ENCODE results near the gene MFNG.

The MFNG gene

DNA sequence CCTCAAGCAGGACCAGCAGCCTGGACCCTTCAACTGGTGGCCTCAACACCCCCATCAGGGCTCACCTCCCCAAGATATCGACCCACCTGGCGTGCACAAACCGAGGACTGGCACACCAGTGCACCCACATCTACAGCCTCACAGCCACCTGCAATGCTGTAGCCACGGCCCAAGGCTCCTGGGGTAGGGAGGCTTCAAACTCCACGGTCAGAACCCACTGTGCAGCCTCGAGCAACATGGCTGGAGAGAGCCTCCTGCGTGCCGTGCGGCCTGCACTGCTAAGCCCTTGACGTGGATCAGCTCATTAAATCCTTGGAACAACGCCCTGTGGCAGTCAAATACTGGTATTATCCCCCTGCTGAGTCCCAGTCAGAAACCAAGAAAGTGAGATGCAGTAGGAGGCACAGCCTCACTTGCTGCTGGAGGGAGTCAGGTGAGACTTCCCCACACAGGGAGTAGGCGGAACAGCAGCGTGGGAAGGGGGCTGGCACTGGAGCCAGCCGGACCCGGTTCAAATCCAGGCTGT lies 28.4 kb upstream of the MFNG start (continued):
- TF ChIP-seq ZNF394 (tag by site-specific recombination; IDR thresholded peaks at IDR 0.05; ENCODE audit: borderline replicate concordance) (no peak), KLF9 (tag by site-specific recombination; IDR thresholded peaks at IDR 0.05; ENCODE audit: low read depth) (no peak), HOXD13 (CRISPR knock-in tag; IDR thresholded peaks at IDR 0.05; ENCODE audit: borderline replicate concordance) (no peak), WT1 (tag by site-specific recombination; IDR thresholded peaks at IDR 0.05) (no peak), ZNF48 (tag by site-specific recombination; IDR thresholded peaks at IDR 0.05) (no peak), ZNF16 (tag by site-specific recombination; IDR thresholded peaks at IDR 0.05; ENCODE audit: low read depth) (no peak), FEZF1 (tag by site-specific recombination; IDR thresholded peaks at IDR 0.05) (peak; percentile 79), ZNF2 (tag by site-specific recombination; IDR thresholded peaks at IDR 0.05) (no peak), ZNF211 (tag by site-specific recombination; IDR thresholded peaks at IDR 0.05; ENCODE audit: low read depth) (no peak), SP3 (tag by site-specific recombination; IDR thresholded peaks at IDR 0.05) (no peak), ZNF292 (tag by site-specific recombination; IDR thresholded peaks at IDR 0.05; ENCODE audit: borderline replicate concordance, low read depth) (no peak), ZNF239 (tag by site-specific recombination; IDR thresholded peaks at IDR 0.05) (no peak), ZNF561 (tag by site-specific recombination; IDR thresholded peaks at IDR 0.05; ENCODE audit: borderline replicate concordance) (0 out of 2 replicates have a peak, but pooled peaks have one; percentile 28), ZNF791 (tag by site-specific recombination; IDR thresholded peaks at IDR 0.05) (no peak), GLI2 (tag by site-specific recombination; IDR thresholded peaks at IDR 0.05; ENCODE audit: borderline replicate concordance, low read depth) (no peak), YY2 (tag by site-specific recombination; IDR thresholded peaks at IDR 0.05) (no peak), ZNF76 (tag by site-specific recombination; IDR thresholded peaks at IDR 0.05; ENCODE audit: borderline replicate concordance, low read depth) (no peak), ZNF140 (tag by site-specific recombination; IDR thresholded peaks at IDR 0.05) (no peak), ZNF214 (tag by site-specific recombination; IDR thresholded peaks at IDR 0.05; ENCODE audit: borderline replicate concordance) (no peak), ZNF404 (tag by site-specific recombination; IDR thresholded peaks at IDR 0.05) (no peak), ZNF585B (tag by site-specific recombination; IDR thresholded peaks at IDR 0.05) (no peak), ZBTB17 (tag by site-specific recombination; IDR thresholded peaks at IDR 0.05) (peak; percentile 61), PRDM1 (tag by site-specific recombination; IDR thresholded peaks at IDR 0.05) (no peak)
- TF ChIP-seq, protein P1, sequence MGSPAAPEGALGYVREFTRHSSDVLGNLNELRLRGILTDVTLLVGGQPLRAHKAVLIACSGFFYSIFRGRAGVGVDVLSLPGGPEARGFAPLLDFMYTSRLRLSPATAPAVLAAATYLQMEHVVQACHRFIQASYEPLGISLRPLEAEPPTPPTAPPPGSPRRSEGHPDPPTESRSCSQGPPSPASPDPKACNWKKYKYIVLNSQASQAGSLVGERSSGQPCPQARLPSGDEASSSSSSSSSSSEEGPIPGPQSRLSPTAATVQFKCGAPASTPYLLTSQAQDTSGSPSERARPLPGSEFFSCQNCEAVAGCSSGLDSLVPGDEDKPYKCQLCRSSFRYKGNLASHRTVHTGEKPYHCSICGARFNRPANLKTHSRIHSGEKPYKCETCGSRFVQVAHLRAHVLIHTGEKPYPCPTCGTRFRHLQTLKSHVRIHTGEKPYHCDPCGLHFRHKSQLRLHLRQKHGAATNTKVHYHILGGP (tag by site-specific recombination; IDR thresholded peaks at IDR 0.05), result no peak
- TF ChIP-seq, protein P2, sequence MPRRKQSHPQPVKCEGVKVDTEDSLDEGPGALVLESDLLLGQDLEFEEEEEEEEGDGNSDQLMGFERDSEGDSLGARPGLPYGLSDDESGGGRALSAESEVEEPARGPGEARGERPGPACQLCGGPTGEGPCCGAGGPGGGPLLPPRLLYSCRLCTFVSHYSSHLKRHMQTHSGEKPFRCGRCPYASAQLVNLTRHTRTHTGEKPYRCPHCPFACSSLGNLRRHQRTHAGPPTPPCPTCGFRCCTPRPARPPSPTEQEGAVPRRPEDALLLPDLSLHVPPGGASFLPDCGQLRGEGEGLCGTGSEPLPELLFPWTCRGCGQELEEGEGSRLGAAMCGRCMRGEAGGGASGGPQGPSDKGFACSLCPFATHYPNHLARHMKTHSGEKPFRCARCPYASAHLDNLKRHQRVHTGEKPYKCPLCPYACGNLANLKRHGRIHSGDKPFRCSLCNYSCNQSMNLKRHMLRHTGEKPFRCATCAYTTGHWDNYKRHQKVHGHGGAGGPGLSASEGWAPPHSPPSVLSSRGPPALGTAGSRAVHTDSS (tag by site-specific recombination; IDR thresholded peaks at IDR 0.05), result no peak
- TF ChIP-seq, protein P3, sequence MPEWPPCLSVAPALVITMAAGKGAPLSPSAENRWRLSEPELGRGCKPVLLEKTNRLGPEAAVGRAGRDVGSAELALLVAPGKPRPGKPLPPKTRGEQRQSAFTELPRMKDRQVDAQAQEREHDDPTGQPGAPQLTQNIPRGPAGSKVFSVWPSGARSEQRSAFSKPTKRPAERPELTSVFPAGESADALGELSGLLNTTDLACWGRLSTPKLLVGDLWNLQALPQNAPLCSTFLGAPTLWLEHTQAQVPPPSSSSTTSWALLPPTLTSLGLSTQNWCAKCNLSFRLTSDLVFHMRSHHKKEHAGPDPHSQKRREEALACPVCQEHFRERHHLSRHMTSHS (tag by site-specific recombination; IDR thresholded peaks at IDR 0.05), result no peak
- TF ChIP-seq, protein P4, sequence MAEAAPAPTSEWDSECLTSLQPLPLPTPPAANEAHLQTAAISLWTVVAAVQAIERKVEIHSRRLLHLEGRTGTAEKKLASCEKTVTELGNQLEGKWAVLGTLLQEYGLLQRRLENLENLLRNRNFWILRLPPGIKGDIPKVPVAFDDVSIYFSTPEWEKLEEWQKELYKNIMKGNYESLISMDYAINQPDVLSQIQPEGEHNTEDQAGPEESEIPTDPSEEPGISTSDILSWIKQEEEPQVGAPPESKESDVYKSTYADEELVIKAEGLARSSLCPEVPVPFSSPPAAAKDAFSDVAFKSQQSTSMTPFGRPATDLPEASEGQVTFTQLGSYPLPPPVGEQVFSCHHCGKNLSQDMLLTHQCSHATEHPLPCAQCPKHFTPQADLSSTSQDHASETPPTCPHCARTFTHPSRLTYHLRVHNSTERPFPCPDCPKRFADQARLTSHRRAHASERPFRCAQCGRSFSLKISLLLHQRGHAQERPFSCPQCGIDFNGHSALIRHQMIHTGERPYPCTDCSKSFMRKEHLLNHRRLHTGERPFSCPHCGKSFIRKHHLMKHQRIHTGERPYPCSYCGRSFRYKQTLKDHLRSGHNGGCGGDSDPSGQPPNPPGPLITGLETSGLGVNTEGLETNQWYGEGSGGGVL (tag by site-specific recombination; IDR thresholded peaks at IDR 0.05), result no peak
- TF ChIP-seq, protein P5, sequence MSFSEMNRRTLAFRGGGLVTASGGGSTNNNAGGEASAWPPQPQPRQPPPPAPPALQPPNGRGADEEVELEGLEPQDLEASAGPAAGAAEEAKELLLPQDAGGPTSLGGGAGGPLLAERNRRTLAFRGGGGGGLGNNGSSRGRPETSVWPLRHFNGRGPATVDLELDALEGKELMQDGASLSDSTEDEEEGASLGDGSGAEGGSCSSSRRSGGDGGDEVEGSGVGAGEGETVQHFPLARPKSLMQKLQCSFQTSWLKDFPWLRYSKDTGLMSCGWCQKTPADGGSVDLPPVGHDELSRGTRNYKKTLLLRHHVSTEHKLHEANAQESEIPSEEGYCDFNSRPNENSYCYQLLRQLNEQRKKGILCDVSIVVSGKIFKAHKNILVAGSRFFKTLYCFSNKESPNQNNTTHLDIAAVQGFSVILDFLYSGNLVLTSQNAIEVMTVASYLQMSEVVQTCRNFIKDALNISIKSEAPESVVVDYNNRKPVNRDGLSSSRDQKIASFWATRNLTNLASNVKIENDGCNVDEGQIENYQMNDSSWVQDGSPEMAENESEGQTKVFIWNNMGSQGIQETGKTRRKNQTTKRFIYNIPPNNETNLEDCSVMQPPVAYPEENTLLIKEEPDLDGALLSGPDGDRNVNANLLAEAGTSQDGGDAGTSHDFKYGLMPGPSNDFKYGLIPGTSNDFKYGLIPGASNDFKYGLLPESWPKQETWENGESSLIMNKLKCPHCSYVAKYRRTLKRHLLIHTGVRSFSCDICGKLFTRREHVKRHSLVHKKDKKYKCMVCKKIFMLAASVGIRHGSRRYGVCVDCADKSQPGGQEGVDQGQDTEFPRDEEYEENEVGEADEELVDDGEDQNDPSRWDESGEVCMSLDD (tag by site-specific recombination; IDR thresholded peaks at IDR 0.05), result no peak
- TF ChIP-seq, protein P6, sequence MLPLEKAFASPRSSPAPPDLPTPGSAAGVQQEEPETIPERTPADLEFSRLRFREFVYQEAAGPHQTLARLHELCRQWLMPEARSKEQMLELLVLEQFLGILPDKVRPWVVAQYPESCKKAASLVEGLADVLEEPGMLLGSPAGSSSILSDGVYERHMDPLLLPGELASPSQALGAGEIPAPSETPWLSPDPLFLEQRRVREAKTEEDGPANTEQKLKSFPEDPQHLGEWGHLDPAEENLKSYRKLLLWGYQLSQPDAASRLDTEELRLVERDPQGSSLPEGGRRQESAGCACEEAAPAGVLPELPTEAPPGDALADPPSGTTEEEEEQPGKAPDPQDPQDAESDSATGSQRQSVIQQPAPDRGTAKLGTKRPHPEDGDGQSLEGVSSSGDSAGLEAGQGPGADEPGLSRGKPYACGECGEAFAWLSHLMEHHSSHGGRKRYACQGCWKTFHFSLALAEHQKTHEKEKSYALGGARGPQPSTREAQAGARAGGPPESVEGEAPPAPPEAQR (tag by site-specific recombination; IDR thresholded peaks at IDR 0.05), result no peak
- TF ChIP-seq, protein P7, sequence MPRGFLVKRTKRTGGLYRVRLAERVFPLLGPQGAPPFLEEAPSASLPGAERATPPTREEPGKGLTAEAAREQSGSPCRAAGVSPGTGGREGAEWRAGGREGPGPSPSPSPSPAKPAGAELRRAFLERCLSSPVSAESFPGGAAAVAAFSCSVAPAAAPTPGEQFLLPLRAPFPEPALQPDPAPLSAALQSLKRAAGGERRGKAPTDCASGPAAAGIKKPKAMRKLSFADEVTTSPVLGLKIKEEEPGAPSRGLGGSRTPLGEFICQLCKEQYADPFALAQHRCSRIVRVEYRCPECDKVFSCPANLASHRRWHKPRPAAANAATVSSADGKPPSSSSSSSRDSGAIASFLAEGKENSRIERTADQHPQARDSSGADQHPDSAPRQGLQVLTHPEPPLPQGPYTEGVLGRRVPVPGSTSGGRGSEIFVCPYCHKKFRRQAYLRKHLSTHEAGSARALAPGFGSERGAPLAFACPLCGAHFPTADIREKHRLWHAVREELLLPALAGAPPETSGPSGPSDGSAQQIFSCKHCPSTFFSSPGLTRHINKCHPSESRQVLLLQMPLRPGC (tag by site-specific recombination; IDR thresholded peaks at IDR 0.05), result no peak
